Mesendoderm (in vitro differentiated cells): ENCODE measurements around the gene CARD10.

Experiments
- DNase-seq: peaks from one replicate; pipeline ENCODE4 v3.0.0; 2013
- H2AK5ac ChIP-seq: 2 replicates; pipeline ENCODE4 v1.6.1; 2013; ENCODE audit warnings: low read length, inconsistent platforms
- H2BK120ac ChIP-seq: 2 replicates; pipeline ENCODE4 v1.6.1; 2013; ENCODE audit warnings: low read depth, mild to moderate bottlenecking, low read length, moderate library complexity, mixed read lengths
- H2BK15ac ChIP-seq: replicated peaks from 2 replicates; pipeline ENCODE4 v1.6.1; 2013; ENCODE audit warnings: low read depth, mild to moderate bottlenecking, moderate library complexity
- H2BK5ac ChIP-seq: 2 replicates; pipeline ENCODE4 v1.6.1; 2013; ENCODE audit warnings: low read length, inconsistent platforms
- H3K18ac ChIP-seq: 2 replicates; pipeline ENCODE4 v1.6.1; 2013; ENCODE audit warnings: mild to moderate bottlenecking, low read length, mixed read lengths
- H3K23ac ChIP-seq: one replicate; pipeline ENCODE4 v1.6.1; 2013; ENCODE audit warnings: low read length
- H3K27ac ChIP-seq: 2 replicates; pipeline ENCODE4 v1.5.1; 2013; ENCODE audit warnings: low read depth, mild to moderate bottlenecking, inconsistent platforms, low read length, moderate library complexity
- H3K27me3 ChIP-seq: 2 replicates; pipeline ENCODE4 v1.6.1; 2013; ENCODE audit warnings: low read length, control low read depth, mild to moderate bottlenecking, inconsistent platforms; ENCODE audit not compliant: insufficient read depth, poor library complexity
- H3K36me3 ChIP-seq: 2 replicates; pipeline ENCODE4 v1.6.1; 2013; ENCODE audit warnings: low read length, inconsistent platforms; ENCODE audit not compliant: control insufficient read depth, insufficient read depth
- H3K4ac ChIP-seq: one replicate; pipeline ENCODE4 v1.6.1; 2013; ENCODE audit warnings: low read depth, mild to moderate bottlenecking, low read length, moderate library complexity
- H3K4me1 ChIP-seq: 2 replicates; pipeline ENCODE4 v1.6.1; 2013; ENCODE audit warnings: low read depth, low read length, inconsistent platforms; ENCODE audit not compliant: control insufficient read depth
- H3K4me2 ChIP-seq: 2 replicates; pipeline ENCODE4 v1.6.1; 2013; ENCODE audit warnings: low read length
- H3K4me3 ChIP-seq: 2 replicates; pipeline ENCODE4 v1.5.1; 2013; ENCODE audit warnings: mild to moderate bottlenecking, low read length
- H3K56ac ChIP-seq: one replicate; pipeline ENCODE4 v1.6.1; 2013; ENCODE audit warnings: low read length
- H3K79me1 ChIP-seq: 2 replicates; pipeline ENCODE4 v1.6.1; 2013; ENCODE audit warnings: low read length, inconsistent platforms
- H3K79me2 ChIP-seq: 2 replicates; pipeline ENCODE4 v1.6.1; 2013; ENCODE audit warnings: mild to moderate bottlenecking, low read length; ENCODE audit not compliant: control insufficient read depth, insufficient read depth
- H3K9ac ChIP-seq: 2 replicates; pipeline ENCODE4 v1.6.1; 2013; ENCODE audit warnings: low read length, inconsistent platforms
- H4K5ac ChIP-seq: one replicate; pipeline ENCODE4 v1.6.1; 2013; ENCODE audit warnings: low read length
- H4K8ac ChIP-seq: one replicate; pipeline ENCODE4 v1.6.1; 2013; ENCODE audit warnings: low read depth, mild to moderate bottlenecking, control low read depth, low read length, moderate library complexity
- WGBS: extraction: QIAGEN DNeasy Blood & Tissue Kit; methylation state at CpG from one replicate; pipeline ENCODE4 v1.1.7; 2013; ENCODE audit warnings: low lambda C conversion rate, missing lambda C conversion rate; ENCODE audit not compliant: insufficient coverage; ENCODE audit errors: extremely low coverage; 5-methylcytosine and 5-hydroxymethylcytosine counted together

Gene CARD10

GRCh38 chr22:37565830-37566229 is 46.6 kb upstream of the CARD10 start:
- peaks cover 25% of the 10 kb centered on the region for H3K79me1 ChIP-seq
- no peak for DNase-seq
- no peak overlapping the region for H3K4ac ChIP-seq
- no peak overlapping the region for H4K8ac ChIP-seq
- no peak overlapping the region for H3K18ac ChIP-seq
- peaks cover 40% of the 10 kb centered on the region for H3K79me2 ChIP-seq
- H3K23ac ChIP-seq, result no peak overlapping the region
- no peaks in the 10 kb centered on the region for H3K27me3 ChIP-seq
- no peak overlapping the region for H3K56ac ChIP-seq
- peaks cover 13% of the 10 kb centered on the region for H3K36me3 ChIP-seq
- no peak overlapping the region for H2AK5ac ChIP-seq
- H3K4me1 ChIP-seq, result peaks cover 35% of the 10 kb centered on the region
- H4K5ac ChIP-seq, result no peak overlapping the region
- H3K4me2 ChIP-seq, result no peak overlapping the region
- WGBS, result no CpG with 5 or more reads among the region's 17 CpGs
- no peak overlapping the region for H2BK120ac ChIP-seq
- H2BK5ac ChIP-seq, result no peak overlapping the region
- H3K9ac ChIP-seq, result no peak overlapping the region
- no peak overlapping the region for H2BK15ac ChIP-seq
- no peak overlapping the region for H3K27ac ChIP-seq
- no peak overlapping the region for H3K4me3 ChIP-seq

GRCh38 chr22:37564111-37564711 is 45.0 kb upstream of the CARD10 start:
- H4K5ac ChIP-seq, result no peak overlapping the region
- H3K18ac ChIP-seq, result no peak overlapping the region
- H3K4me2 ChIP-seq, result peak overlapping the region; percentile 22
- H4K8ac ChIP-seq, result no peak overlapping the region
- H2AK5ac ChIP-seq, result no peak overlapping the region
- peaks cover 25% of the 10 kb centered on the region for H3K79me1 ChIP-seq
- H3K27me3 ChIP-seq, result no peaks in the 10 kb centered on the region
- H2BK120ac ChIP-seq, result no peak overlapping the region
- no peak overlapping the region for H3K23ac ChIP-seq
- WGBS, result no CpG with 5 or more reads among the region's 7 CpGs
- peak overlapping the region; percentile 29 for H3K27ac ChIP-seq
- H3K4me3 ChIP-seq, result no peak overlapping the region
- no peak overlapping the region for H2BK15ac ChIP-seq
- H3K4ac ChIP-seq, result no peak overlapping the region
- peak overlapping the region; percentile 60 for H3K56ac ChIP-seq
- peaks cover 40% of the 10 kb centered on the region for H3K79me2 ChIP-seq
- peak overlapping the region; percentile 56 for H3K9ac ChIP-seq
- DNase-seq, result no peak
- H3K4me1 ChIP-seq, result peaks cover 25% of the 10 kb centered on the region
- H2BK5ac ChIP-seq, result no peak overlapping the region
- peaks cover 13% of the 10 kb centered on the region for H3K36me3 ChIP-seq

GRCh38 chr22:37563153-37564081 is 44.2 kb upstream of the CARD10 start:
- Histone ChIP-seq H3K4ac (no peak overlapping the region), H3K36me3 (peaks cover 13% of the 10 kb centered on the region), H3K23ac (no peak overlapping the region), H3K18ac (no peak overlapping the region), H3K27ac (peak overlapping the region; percentile 29), H3K9ac (peak overlapping the region; percentile 56), H4K5ac (no peak overlapping the region), H3K4me2 (peak overlapping the region; percentile 22), H3K79me1 (peaks cover 25% of the 10 kb centered on the region), H2BK120ac (no peak overlapping the region), H2AK5ac (no peak overlapping the region), H3K4me3 (no peak overlapping the region), H2BK15ac (no peak overlapping the region), H2BK5ac (no peak overlapping the region), H3K79me2 (peaks cover 40% of the 10 kb centered on the region), H3K4me1 (peaks cover 18% of the 10 kb centered on the region), H4K8ac (no peak overlapping the region), H3K27me3 (no peaks in the 10 kb centered on the region), H3K56ac (peak overlapping the region; percentile 92)
- WGBS, result no CpG with 5 or more reads among the region's 14 CpGs
- peak; percentile 89 for DNase-seq

DNA sequence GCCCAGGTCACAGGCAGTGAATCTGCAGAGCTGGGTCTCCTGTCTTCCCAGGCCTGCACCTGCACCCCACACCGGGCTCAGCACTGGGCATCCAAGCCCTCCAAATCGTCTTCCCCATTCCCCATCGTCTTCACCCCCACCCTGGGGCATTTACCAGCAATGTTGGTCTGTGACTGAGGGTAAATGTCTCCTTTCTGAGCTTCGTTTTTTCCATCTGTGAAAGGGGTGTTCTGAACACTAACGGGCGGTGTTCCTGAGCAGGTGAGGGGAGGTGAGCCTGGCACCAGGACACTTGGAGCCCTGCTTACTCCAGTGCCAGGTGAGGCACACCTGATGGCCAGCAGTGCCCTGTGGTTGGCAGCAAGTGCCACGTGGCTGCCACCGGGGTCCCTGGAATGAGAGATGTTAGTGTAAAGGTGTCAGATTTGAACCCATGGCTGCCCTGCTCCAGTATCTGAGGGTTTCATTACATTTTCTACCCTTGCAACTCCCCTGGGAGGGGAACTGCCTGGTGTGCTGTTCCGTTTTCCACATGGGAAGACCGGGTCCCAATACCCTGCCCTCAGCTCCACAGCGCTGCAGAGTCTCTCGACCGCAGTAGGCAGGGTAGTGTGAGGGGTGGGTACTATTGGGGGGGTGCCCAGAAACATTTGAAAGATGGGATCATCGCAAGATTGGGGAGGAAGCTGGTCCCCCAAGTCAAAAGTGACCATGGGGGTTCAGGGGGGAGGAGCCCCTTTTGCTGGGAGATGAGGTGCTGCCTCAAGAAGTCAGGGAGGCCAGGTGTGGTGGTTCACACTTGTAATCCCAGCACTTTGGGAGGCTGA is 43.0 kb upstream of the CARD10 start:
- Histone ChIP-seq H3K27me3 (no peaks in the 10 kb centered on the region), H3K4me3 (no peak overlapping the region), H3K4ac (peak overlapping the region; percentile 94), H3K27ac (peak overlapping the region; percentile 0), H4K8ac (no peak overlapping the region), H3K4me2 (peak overlapping the region; percentile 61), H4K5ac (no peak overlapping the region), H3K23ac (no peak overlapping the region), H2BK120ac (peak overlapping the region; percentile 10), H2BK5ac (no peak overlapping the region), H3K79me1 (peaks cover 19% of the 10 kb centered on the region), H3K79me2 (peaks cover 40% of the 10 kb centered on the region), H3K18ac (peak overlapping the region; percentile 43), H2AK5ac (peak overlapping the region; percentile 25), H3K36me3 (peaks cover 6% of the 10 kb centered on the region), H3K9ac (peak overlapping the region; percentile 93), H2BK15ac (no peak overlapping the region), H3K56ac (peak overlapping the region; percentile 92), H3K4me1 (peaks cover 16% of the 10 kb centered on the region)
- no CpG with 5 or more reads among the region's 14 CpGs for WGBS
- no peak for DNase-seq

DNA sequence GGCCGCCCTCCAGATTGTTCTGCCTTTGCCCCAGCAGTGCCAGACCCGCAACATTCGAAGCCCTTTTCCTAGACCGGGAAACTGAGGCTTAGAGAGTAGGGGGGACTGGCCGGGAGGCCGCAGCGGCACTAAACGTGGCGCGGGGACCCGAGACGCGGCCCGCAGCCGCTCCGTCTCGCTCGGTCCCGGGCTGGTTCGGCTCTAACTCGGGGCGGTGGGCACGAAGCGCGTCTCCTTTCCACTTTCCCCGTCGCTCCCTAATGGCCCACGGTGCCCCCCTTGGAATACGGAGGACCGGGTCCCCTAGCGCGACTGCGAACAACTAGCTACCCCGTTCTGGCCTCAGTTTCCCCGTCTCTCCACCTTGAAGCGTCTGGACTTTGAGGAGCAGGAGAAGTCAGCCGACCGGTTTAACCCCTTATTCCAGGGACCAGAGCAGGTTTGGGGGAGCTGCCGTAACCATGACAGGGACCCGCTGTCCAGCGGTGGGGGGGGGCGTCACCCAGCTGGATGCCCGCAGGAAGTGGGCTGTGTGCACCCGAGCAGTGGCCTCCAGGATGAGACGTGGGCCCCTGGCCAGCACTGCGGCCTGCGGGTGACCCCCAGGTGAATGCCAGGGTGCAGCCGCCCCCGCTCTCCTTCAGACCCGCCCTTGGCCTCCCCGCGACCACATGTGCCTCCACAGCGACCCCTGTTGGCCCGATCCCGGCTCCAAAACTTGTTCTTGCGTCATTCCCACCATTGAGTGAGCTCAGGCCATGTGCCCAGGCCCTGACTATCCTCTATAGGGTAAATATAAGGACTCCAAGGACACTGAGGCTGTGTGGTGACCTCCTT is 42.2 kb upstream of the CARD10 start:
- H2BK120ac ChIP-seq, result peak overlapping the region; percentile 10
- H2BK5ac ChIP-seq, result peak overlapping the region; percentile 91
- peak overlapping the region; percentile 95 for H3K56ac ChIP-seq
- H4K5ac ChIP-seq, result no peak overlapping the region
- H3K36me3 ChIP-seq, result peaks cover 6% of the 10 kb centered on the region
- no peak overlapping the region for H2BK15ac ChIP-seq
- H3K4me2 ChIP-seq, result peak overlapping the region; percentile 88
- peak overlapping the region; percentile 71 for H3K23ac ChIP-seq
- H3K18ac ChIP-seq, result peak overlapping the region; percentile 99
- no peak overlapping the region for H2AK5ac ChIP-seq
- H3K79me1 ChIP-seq, result peaks cover 19% of the 10 kb centered on the region
- DNase-seq, result peak; percentile 92
- peak overlapping the region; percentile 94 for H3K4ac ChIP-seq
- H3K4me3 ChIP-seq, result peak overlapping the region; percentile 79
- H3K4me1 ChIP-seq, result peaks cover 22% of the 10 kb centered on the region
- no CpG with 5 or more reads among the region's 56 CpGs for WGBS
- peak overlapping the region; percentile 93 for H3K9ac ChIP-seq
- no peak overlapping the region for H4K8ac ChIP-seq
- H3K79me2 ChIP-seq, result peaks cover 40% of the 10 kb centered on the region
- peak overlapping the region; percentile 96 for H3K27ac ChIP-seq
- no peaks in the 10 kb centered on the region for H3K27me3 ChIP-seq
